T-helper 17 cell (primary cell): Measurements from ENCODE around the gene LPP. TPM values are rescaled to one million over a fixed set of nuclear protein-coding genes. Genes with fewer than 3 reads are reported as not detected.
A peak's percentile ranks its signal among the peaks of the same experiment; 100 is the strongest.
"Not testable (repeated sequence)": the region's sequence is repeated elsewhere in the genome, so short reads cannot be mapped to it uniquely, and the experiment has no call there.

ENCODE experiments used
- ATAC-seq: fragments of 150-1000 bp; cut with Tn5 transposase; 2 replicates; pipeline ENCODE4 v1.10.0; 2021; ENCODE audit warnings: mild to moderate bottlenecking, moderate library complexity
- DNase-seq, 3 donors: peaks; one replicate each; pipeline versions ENCODE4 v3.0.0 to v3.0.0-alpha.2; 2020 to 2021
- H3K9me3 ChIP-seq: one replicate; pipeline ENCODE4 v1.7.0; 2013; ENCODE audit warnings: low read length, mild to moderate bottlenecking; ENCODE audit not compliant: control insufficient read depth, poor library complexity, severe bottlenecking
- H3K27ac Mint-ChIP-seq: one replicate; pipeline ENCODE4 v1.8.0; 2022; ENCODE audit warnings: mild to moderate bottlenecking, moderate library complexity, mixed read lengths
- H3K27me3 Mint-ChIP-seq: one replicate; pipeline ENCODE4 v1.8.0; 2022; ENCODE audit warnings: mixed read lengths
- H3K36me3 Mint-ChIP-seq: one replicate; pipeline ENCODE4 v1.8.0; 2022; ENCODE audit warnings: low read depth, mixed read lengths
- H3K4me1 Mint-ChIP-seq: one replicate; pipeline ENCODE4 v1.8.0; 2022; ENCODE audit warnings: mild to moderate bottlenecking, mixed read lengths
- H3K4me3 Mint-ChIP-seq: one replicate; pipeline ENCODE4 v1.8.0; 2022; ENCODE audit warnings: mild to moderate bottlenecking, moderate library complexity, mixed read lengths
- total RNA-seq, 4 donors: library from RNA in 2 of 4; stranded (reverse) in 2 of 4; gene quantifications; one replicate each; pipeline ENCODE4 v1.2.3 and lab custom pipeline; 2022 to 2026

Gene LPP
- total RNA-seq, 2 donors from 2014 or later, result 81.0 to 94.2 TPM

DNA sequence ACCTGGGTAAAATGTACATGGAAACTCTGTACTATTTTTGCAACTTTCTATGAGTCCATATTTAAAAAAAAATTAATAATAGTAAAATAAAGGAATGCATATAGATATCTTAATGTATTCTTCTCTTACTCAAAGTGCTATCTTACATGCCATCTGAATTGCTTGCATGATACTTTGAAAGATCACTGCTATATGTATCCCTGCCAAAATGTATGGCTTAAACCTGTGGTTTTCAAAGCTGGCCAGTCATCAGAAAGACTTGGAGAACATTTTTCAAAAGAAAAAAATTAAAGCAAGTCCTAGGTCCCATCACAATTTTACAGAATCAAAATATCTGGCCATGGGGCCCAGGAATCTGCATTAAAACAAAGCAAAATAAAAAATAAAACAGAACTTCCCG lies 262.1 kb downstream of the LPP start:
- peaks cover 3% of the 10 kb centered on the region for H3K36me3 Mint-ChIP-seq
- ATAC-seq, result no peak

DNA sequence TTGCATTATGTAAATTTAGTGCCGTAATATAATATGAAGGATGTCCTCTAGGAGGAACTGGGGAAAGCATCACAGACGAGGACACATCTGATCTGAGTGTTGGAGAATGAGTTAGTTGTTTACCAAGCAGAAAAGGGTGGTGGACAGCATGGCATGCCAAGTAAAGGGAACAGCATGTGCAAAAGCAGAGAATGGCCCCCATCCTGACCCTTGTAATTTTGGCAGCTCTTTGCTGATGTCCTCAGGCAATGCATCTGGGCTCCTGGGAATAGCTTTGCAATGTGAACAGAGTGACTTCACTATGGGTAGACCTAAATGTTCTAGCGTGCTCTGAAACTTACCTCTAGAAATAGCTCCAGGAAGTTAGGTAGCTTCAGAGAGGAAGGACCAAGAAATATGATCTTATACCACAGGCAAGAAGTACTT lies 263.3 kb downstream of the LPP start:
- H3K4me3 Mint-ChIP-seq, result peak overlapping the region; percentile 3
- no peaks in the 10 kb centered on the region for H3K27me3 Mint-ChIP-seq
- no peak overlapping the region for H3K27ac Mint-ChIP-seq
- H3K9me3 ChIP-seq, result no peaks in the 10 kb centered on the region
- DNase-seq, result no peak
- ATAC-seq, result no peak
- peaks cover 7% of the 10 kb centered on the region for H3K4me1 Mint-ChIP-seq
- H3K36me3 Mint-ChIP-seq, result peaks cover 3% of the 10 kb centered on the region

More for the DNA sequence above, 262.1 kb downstream of the LPP start:
- Mint-ChIP-seq H3K27ac (no peak overlapping the region), H3K4me1 (peaks cover 7% of the 10 kb centered on the region), H3K27me3 (no peaks in the 10 kb centered on the region), H3K4me3 (no peak overlapping the region)
- no peak for DNase-seq
- H3K9me3 ChIP-seq, result no peaks in the 10 kb centered on the region

DNA sequence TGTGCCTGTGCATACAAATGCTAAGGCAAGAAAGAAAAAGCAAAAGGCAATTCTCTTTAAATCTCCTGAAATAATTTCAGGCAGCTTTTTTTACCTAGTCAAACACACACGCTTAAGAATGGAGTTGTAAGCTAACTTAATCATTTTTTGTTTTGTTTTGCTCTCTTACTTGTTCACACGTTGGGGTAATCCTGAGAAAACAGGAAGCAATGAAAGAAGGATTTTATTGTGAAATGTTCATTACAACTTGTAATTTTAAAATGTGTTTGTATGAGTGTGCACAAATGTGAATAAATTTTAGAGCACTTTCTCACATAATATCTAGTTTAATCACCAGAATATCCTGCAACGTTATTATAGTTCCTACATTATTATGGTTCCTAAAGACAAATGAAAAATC lies 263.8 kb downstream of the LPP start:
- H3K27me3 Mint-ChIP-seq, result no peaks in the 10 kb centered on the region
- no peak overlapping the region for H3K4me3 Mint-ChIP-seq
- H3K27ac Mint-ChIP-seq, result no peak overlapping the region
- DNase-seq (no peak), ATAC-seq (no peak)
- H3K36me3 Mint-ChIP-seq, result peaks cover 3% of the 10 kb centered on the region
- H3K9me3 ChIP-seq, result no peaks in the 10 kb centered on the region
- H3K4me1 Mint-ChIP-seq, result peaks cover 7% of the 10 kb centered on the region

DNA sequence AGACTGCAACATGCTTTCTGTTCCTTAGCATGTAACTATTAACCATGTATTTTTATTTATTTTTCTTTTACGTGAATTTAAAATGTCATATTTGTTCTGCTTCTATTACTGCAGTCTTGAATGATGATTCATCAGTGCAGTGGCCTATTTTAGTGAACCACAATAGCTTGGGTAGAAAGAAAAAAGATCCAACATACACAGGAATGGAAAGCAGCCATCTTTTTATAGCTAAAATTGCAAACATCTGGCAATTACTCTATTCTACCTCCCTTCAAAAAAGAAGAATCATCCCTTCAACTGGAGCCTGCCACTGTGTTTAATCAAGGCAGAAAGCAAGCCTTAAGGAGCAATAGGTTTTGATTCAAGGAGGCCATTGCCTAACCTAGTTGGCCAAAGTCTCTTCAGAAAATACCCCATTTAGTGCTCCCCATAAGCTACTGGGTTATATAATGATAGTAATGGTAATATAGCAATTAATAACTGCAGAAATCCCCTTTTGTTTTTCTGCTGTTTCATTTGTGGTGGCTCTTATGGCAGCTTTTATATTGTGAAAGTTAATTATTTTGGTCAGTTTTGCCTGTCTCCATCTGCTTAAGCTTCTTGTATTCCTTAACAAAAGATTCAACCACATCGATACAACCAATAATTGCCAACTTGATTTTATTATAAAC lies 267.3 kb downstream of the LPP start:
- Mint-ChIP-seq H3K27me3 (no peaks in the 10 kb centered on the region), H3K4me1 (peaks cover 7% of the 10 kb centered on the region), H3K36me3 (peaks cover 5% of the 10 kb centered on the region), H3K4me3 (no peak overlapping the region), H3K27ac (no peak overlapping the region)
- no peaks in the 10 kb centered on the region for H3K9me3 ChIP-seq
- DNase-seq (no peak), ATAC-seq (no peak)

DNA sequence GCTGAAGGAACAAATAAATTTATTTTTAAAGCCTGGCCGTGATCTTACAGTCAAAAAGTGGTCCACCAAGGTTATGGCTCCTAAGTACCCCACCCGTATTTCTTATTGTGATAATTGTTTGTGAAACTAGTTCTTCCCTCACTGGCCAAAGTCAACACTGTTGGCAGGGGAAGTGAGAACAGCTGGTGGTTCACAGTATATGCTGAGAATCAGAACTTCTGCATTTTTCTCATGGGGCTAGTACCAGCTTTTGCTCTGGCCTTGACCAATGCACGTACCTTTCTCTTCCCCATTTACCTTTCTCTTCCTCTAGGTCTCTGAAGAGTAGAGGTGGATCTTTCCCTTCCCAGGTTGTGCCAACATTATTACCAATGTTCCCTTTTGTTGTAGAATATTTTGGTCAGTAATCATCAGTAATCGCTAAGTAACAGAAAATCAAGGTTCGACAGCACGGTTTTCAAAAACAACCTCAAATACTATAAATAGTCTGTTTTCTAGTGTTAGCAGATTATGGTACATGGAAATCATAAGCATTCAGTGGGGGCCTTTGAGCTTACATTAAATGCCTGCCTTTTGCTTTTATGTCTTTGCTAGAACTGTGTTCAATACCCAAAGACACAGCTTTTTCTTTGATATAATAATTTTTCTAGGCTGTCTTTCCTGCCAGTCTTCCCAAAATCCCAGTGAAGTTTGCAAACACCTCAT lies 268.0 kb downstream of the LPP start:
- peak; percentile 77 for ATAC-seq
- no peak overlapping the region for H3K4me3 Mint-ChIP-seq

DNA sequence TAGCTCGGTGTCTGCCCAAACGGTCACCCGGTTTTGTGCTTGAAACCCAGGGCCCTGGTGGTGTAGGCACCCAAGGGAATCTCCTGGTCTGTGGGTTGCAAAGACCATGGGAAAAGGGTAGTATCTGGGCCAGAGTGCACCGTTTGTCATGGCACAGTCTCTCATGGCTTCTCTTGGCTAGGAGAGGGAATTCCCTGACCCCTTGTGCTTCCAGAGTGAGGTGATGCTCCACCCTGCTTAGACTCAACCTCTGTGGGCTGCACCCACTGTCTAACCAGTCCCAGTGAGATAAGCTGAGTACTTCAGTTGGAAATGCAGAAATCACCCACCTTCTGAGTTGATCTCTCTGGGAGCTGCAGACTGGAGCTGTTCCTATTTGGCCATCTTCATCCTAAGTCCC lies 274.0 kb downstream of the LPP start:
- DNase-seq, H3K4me3 Mint-ChIP-seq, H3K4me1 Mint-ChIP-seq, H3K36me3 Mint-ChIP-seq, H3K27me3 Mint-ChIP-seq, ATAC-seq, H3K27ac Mint-ChIP-seq, H3K9me3 ChIP-seq: not testable (repeated sequence)

More for the DNA sequence above, 268.0 kb downstream of the LPP start:
- Mint-ChIP-seq H3K4me1 (peaks cover 7% of the 10 kb centered on the region), H3K27ac (no peak overlapping the region), H3K36me3 (peaks cover 5% of the 10 kb centered on the region), H3K27me3 (no peaks in the 10 kb centered on the region)
- no peaks in the 10 kb centered on the region for H3K9me3 ChIP-seq
- DNase-seq, result no peak

DNA sequence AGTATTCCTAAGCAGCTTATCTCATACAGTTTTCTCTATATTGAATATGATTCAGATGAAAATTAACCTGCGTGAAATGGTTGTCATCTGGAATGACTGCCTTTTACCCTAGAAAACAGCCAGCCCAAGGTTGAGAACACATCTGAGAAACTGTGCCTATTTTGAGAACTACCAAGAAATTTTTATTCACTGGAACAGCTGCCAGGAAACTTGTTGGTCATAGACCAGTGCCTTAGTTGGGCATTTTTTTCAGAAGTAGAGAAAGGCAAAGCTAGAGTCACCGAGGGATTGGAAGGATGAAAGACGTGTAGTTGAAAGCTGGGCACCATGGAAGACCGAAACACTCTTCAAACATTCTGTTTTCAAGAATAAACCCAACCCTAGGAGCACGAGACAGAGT lies 277.1 kb downstream of the LPP start:
- peak overlapping the region; percentile 83 for H3K27ac Mint-ChIP-seq
- peaks cover 2% of the 10 kb centered on the region for H3K36me3 Mint-ChIP-seq
- no peak for ATAC-seq

DNA sequence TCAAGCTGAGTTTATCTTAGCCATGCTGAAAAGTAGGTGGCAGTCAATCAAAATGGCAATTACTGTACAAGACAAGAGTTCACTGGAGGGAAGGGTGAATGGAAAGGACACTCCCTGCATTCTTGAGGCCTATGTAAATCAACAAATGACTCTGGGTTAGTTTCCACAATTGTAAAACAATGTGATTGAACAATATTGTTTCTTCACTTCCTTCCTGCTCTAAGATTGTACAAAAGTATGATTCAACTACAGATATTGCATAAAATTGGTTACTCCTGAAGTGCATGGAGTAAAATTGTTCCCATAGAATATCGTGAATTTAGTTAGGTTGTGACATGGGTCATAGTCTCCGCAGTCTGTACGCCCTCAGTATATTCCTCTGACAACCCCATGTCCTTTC lies 277.6 kb downstream of the LPP start:
- H3K36me3 Mint-ChIP-seq, result peaks cover 2% of the 10 kb centered on the region
- peaks cover 21% of the 10 kb centered on the region for H3K4me1 Mint-ChIP-seq

More for the DNA sequence above, 277.1 kb downstream of the LPP start:
- Mint-ChIP-seq H3K4me1 (peaks cover 21% of the 10 kb centered on the region), H3K27me3 (no peaks in the 10 kb centered on the region), H3K4me3 (no peak overlapping the region)
- H3K9me3 ChIP-seq, result no peaks in the 10 kb centered on the region
- DNase-seq, result no peak

DNA sequence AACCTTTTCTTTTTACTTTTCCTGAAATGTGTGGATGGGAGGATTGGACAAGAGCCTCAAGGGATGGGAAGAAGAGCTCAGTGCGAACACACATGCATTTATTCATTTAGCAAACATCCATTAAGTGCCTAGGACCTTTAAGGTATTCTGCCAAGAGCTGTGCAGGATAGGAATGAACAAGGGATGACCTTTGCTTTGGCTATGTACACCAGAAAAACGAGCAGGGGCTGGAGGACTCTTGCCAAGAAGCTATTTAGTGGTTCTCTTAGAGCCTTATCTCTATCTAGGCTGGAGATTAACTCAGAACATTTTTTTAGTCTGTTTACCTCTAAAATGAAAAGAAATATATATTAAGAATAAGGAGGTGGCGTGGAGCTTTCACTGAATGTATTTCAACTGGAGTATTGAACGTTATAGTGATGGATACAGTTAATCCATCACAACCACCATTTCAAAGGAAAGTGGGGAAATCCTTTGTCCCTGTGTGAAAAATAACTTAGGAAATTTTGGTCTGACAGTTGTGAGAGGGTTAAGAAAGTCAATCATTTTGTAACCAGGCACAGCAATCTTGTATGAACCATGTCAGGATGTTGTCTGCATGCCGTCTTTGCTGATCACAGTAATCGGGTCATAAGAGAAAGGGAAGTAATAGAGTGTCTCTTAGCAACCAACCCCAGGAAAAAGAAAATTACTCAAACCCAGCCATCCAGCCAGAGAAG lies 279.0 kb downstream of the LPP start:
- ATAC-seq, result peak; percentile 83
- H3K9me3 ChIP-seq, result no peaks in the 10 kb centered on the region
- Mint-ChIP-seq H3K4me3 (peak overlapping the region; percentile 2), H3K27me3 (no peaks in the 10 kb centered on the region), H3K27ac (peak overlapping the region; percentile 90), H3K36me3 (peaks cover 2% of the 10 kb centered on the region), H3K4me1 (peaks cover 22% of the 10 kb centered on the region)
- DNase-seq, result no peak

More for the DNA sequence above, 277.6 kb downstream of the LPP start:
- H3K4me3 Mint-ChIP-seq, result no peak overlapping the region
- H3K27ac Mint-ChIP-seq, result peak overlapping the region; percentile 83
- ATAC-seq (peak; percentile 21), DNase-seq (no peak)
- H3K9me3 ChIP-seq, result no peaks in the 10 kb centered on the region
- no peaks in the 10 kb centered on the region for H3K27me3 Mint-ChIP-seq

DNA sequence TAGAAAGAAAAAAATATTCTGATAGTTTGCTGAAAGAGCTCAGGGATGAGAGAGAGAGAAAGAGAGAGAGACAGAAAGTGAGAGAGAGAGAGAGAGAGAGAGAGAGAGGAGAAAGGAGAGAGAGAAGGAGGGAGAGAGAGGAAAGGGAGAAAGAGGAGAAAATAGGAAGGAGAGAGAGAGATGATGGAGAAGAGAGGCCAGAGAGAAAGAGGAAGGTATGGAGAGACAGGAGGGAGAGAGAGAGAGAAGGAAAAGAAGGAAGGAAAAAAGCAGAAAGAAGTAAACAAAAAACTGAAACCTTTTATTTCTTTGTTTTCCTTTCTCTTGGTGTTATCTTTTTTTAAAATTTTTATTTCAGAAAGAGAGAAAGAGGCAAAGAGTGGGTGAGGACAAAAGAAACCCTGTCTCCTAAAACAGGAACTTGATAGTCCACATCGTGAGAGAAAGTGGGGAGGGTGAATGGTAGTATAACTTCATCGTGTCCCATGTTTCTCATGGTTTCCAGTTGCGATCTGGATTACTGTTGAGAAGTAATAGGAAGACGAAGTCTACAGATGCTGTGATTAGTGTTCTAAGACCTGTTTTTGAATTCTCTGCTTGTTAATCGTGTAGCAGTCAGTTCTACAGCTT lies 279.7 kb downstream of the LPP start:
- ATAC-seq (no peak), DNase-seq (no peak)
- no peaks in the 10 kb centered on the region for H3K9me3 ChIP-seq
- Mint-ChIP-seq H3K4me1 (peaks cover 25% of the 10 kb centered on the region), H3K27me3 (no peaks in the 10 kb centered on the region), H3K4me3 (peak overlapping the region; percentile 2), H3K27ac (peak overlapping the region; percentile 90), H3K36me3 (peaks cover 2% of the 10 kb centered on the region)

DNA sequence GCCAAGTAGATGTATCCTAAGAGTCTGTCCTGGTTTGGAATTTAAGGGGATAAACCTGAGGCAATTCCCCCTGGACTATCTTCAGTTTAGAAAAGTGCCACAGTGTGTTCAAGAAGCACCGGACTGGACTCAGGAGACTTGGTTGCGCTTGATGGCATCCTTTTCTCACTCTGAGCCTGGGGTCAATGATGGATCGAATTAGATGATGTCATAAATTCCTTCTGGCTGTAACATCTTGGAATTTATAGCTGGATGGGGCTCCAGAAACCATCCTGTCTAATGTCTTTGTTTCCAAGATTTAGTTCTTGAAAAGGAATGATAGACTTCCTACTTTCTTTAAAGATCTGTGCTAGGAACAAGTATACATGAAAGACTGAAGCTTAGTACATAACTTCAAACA lies 280.6 kb downstream of the LPP start:
- Mint-ChIP-seq H3K4me3 (no peak overlapping the region), H3K4me1 (peaks cover 30% of the 10 kb centered on the region), H3K27me3 (no peaks in the 10 kb centered on the region), H3K36me3 (peaks cover 2% of the 10 kb centered on the region), H3K27ac (peak overlapping the region; percentile 59)
- ATAC-seq (no peak), DNase-seq (no peak)
- H3K9me3 ChIP-seq, result no peaks in the 10 kb centered on the region

DNA sequence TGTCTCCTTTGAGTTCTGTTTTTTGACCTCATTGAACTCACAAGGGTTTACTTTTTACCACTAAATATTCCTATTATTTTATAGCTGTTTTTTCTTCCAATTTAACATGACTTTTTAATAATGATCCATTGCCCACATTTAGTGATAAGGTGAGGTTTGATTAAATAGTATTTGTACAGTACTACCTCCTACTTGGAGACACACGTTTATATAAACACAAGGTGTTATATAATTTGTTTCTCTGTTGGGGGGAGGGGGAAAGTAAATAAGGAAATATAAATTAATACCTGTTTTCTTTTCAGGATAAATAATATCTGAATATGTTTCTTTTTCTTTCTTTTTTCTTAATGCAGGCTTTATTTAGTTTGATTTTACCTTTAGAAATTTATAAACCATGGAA lies 281.3 kb downstream of the LPP start:
- Mint-ChIP-seq H3K4me3 (no peak overlapping the region), H3K36me3 (peaks cover 2% of the 10 kb centered on the region), H3K27me3 (no peaks in the 10 kb centered on the region), H3K27ac (peak overlapping the region; percentile 59), H3K4me1 (peaks cover 35% of the 10 kb centered on the region)
- no peaks in the 10 kb centered on the region for H3K9me3 ChIP-seq
- DNase-seq, result no peak
- no peak for ATAC-seq

DNA sequence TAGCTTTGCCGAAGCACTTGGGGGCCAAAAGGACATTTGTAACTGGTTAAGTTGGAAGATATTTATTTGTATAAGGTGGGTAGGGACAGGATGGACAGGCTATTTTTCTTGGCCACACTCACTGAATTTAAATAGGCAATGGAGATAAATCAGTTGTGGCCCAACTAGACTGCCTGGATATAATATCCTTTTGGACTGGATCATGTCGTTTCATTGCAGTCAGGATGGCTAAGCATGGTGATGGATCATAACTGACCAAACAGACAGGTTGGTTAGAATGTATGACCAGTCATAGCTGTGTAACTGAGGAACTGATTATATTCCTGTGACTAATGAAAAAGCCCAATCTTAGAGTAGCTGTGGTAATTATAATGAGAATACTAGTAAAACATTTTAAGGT lies 284.0 kb downstream of the LPP start:
- peaks cover 34% of the 10 kb centered on the region for H3K4me1 Mint-ChIP-seq
- no peaks in the 10 kb centered on the region for H3K9me3 ChIP-seq

More for the DNA sequence above, 284.0 kb downstream of the LPP start:
- no peak for DNase-seq
- Mint-ChIP-seq H3K27ac (peak overlapping the region; percentile 41), H3K27me3 (no peaks in the 10 kb centered on the region), H3K4me3 (no peak overlapping the region), H3K36me3 (no peaks in the 10 kb centered on the region)
- no peak for ATAC-seq
